T47D (cell line): Measurements from ENCODE around the gene KRT33A.
A peak's percentile ranks its signal among the peaks of the same experiment; 100 is the strongest.

Experiments used
- DNase-seq, 2 experiments: peaks; one replicate each; pipeline versions ENCODE4 v3.0.0 to v3.0.0-alpha.2; 2011 to 2012; ENCODE audit warnings: low read depth in 1 of 2, low spot score in 1 of 2
- JUND ChIP-seq: IDR thresholded peaks from 2 replicates; pipeline ENCODE4 v1.6.1; 2012; ENCODE audit warnings: low read depth
- in situ Hi-C: cut with HindIII; loops from 2 replicates; pipeline ENCODE4 v1.10.0; 2016; ENCODE audit warnings: low sequenced_read_pairs, low pct_unique_long_range_greater_than_20kb

The KRT33A gene

GRCh38 chr17:41322903-41323895 lies 27.4 kb downstream of the KRT33A start:
- no peak for TF ChIP-seq JUND
- in situ Hi-C loops = no loop called here

GRCh38 chr17:41322094-41322902 lies 28.3 kb downstream of the KRT33A start:
- TF ChIP-seq JUND = no peak
- in situ Hi-C loops = no loop called here

More at GRCh38 chr17:41322903-41323895, 27.4 kb downstream of the KRT33A start:
- DNase-seq = no peak

GRCh38 chr17:41318231-41318630 lies 32.4 kb downstream of the KRT33A start:
- in situ Hi-C loops = no loop called here
- no peak for TF ChIP-seq JUND
- no peak for DNase-seq

More at GRCh38 chr17:41322094-41322902, 28.3 kb downstream of the KRT33A start:
- peak; percentile 32 to 84 for DNase-seq

DNA sequence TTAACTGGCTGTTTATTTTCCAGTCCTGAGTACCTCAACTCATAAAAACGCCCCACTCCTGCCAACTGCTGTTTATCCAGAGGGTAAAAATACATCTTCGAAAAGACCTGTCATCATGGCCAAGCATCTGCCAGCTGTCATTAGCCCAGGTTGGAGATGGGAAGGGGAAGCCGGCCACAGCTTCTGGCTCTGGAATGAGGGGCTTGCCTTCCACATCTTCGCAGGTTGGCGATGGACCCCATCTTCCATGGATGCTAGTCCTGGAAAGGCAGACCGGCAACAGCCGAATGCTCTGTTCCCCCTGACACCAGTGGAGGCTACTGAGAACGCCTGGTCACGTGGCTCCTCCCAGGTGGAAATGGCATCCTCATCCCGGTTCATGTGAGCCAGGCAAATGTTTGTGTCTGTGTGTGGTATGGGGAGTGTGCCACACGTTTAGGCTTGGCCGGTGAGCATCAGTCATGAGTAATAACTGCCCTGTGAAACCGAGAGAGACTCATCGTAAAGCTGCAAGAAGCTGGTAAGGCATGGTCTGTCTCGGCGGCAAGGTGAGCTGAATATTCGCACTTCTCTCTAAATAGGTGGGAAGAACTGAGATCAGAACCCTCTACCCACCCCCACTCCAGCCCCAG lies 34.7 kb downstream of the KRT33A start:
- no peak for DNase-seq
- in situ Hi-C loops = no loop called here
- TF ChIP-seq JUND = no peak

DNA sequence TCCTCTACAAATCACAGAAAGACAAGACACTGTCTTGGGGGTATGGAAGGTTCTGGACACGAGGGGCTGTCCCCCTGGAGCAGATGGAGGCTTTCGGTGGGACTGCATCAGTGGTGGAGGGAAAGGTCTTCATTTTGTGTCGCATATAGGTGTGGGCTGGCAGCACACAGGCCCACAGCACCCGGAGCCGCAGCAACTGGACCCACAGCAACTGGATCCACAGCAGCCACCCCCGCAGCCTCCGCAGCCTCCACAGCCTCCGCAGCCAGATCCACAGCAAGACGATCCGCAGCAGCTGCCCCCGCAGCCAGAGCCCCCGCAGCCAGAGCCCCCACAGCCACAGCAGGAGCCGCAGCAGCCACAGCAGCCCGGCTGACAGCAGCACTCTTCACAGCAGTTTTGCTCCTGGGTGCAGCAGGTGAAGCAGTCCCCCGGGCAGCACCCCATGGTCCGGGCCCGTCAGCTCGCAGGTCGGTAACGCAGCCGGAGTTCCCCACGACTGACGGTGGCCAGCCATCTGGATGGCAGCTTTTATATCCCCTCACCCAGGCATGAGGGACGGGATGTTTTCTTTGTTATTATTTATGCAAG lies 35.3 kb downstream of the KRT33A start, which contains the start of gene KRTAP17-1:
Gene KRTAP17-1, minus strand, starts transcription at position 507 of the 591 bp plus-strand sequence. Its CDS starts 60 bp downstream, at position 447.
- TF ChIP-seq JUND = no peak
- in situ Hi-C loops = no loop called here
- DNase-seq = no peak

DNA sequence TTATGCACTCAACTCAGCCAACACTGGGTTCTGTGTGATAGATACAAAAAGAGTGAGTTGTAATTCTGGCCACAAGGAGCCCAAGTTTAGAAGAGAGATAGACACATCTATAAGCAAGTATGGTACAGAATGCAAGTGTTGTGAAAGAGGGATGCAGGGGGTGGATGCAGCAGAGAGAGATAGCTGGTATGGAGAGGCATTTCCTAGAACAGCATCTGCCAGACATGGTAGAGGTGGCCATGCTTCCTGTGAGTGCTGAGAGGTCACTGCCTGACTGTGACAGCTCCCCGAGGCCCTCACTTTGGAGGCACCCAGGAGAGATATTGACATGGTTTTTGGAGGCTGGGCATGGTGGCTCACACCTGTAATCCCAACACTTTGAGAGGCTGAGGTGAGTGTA lies 39.5 kb downstream of the KRT33A start:
- in situ Hi-C loops = no loop called here
- no peak for DNase-seq
- no peak for TF ChIP-seq JUND

GRCh38 chr17:41308918-41309359 lies 41.7 kb downstream of the KRT33A start, which contains the start of gene KRTAP16-1:
Gene KRTAP16-1 (minus strand): TSS chr17:41309309. CDS start chr17:41309253, 56 bp downstream.
- in situ Hi-C loops = no loop called here
- no peak for TF ChIP-seq JUND
- no peak for DNase-seq

- DNase-seq = no peak
- in situ Hi-C loops = no loop called here
- TF ChIP-seq JUND = no peak
Measured at GRCh38 chr17:41308251-41308917, 42.2 kb downstream of the KRT33A start.

DNA sequence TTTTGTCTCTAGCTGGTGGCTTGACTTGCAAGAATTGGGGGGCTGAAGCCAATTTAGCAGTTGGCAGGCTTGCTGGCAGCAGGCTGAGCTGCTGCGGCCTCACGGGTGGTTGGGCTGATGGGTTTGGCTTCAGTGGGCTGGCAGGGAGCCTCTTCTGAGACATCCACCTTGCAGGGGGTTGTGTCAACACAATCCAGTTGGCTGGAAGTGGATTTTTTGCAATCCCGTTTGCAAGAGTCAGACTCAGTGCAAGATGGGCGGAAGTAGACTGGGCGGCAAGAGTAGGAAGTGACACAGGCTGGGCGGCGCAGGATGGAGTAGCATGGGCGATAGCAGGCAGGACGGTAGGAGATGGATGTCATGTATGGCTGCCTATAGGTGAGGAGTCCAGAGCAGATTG lies 43.0 kb downstream of the KRT33A start:
- DNase-seq = no peak
- no peak for TF ChIP-seq JUND
- in situ Hi-C loops = no loop called here

DNA sequence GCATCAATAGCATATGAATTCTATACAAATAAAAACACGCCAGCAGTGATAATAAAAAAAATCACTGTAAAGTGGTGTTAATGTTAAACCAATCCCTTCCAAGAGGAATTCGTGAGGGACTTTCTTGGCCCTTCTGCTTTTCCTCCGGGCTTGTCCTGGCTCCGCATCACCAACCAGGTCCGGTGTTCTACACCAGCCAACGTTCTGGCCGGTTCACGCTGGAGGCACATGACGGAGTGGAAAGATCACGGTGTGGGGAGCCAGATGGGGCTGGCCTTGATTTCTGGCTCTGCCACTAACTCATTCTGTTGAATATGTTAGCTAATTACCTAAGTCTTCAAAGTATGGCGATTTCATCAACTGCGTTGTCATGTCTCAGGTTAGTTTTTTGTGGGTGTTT lies 46.5 kb downstream of the KRT33A start:
- TF ChIP-seq JUND = no peak
- DNase-seq = no peak
- in situ Hi-C loops = no loop called here

DNA sequence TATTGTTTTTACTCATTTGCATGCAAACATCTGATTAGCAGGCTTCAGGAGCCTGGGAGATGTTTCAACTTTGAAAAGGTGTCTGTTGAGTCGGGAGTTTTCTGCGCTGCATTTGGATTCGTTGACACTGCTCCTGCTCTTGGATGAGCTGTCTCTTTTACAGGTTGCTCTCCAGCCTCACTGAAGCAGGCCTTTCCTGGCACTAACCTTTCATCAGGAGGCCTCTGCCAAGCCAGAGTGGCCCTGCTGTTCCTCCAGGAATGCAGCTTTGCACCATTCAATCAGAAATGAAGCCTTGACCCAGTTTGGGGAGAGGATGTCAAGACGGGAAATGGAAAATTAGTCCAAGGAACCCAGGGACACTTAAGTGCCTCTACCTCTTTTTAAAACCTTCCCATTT lies 47.6 kb downstream of the KRT33A start:
- no peak for DNase-seq
- no peak for TF ChIP-seq JUND
- in situ Hi-C loops = no loop called here
